Right lobe of liver (tissue), 6 donors: ENCODE results near the gene STK10. TPM values are rescaled to one million over a fixed set of nuclear protein-coding genes. Genes with fewer than 3 reads are reported as not detected.
A peak's percentile ranks its signal among the peaks of the same experiment; 100 is the strongest.

Experiments
- ATAC-seq, 4 donors: fragments of 200-7000 bp; cut with Tn5 transposase; one replicate each; pipeline ENCODE4 v1.9.1; 2020; ENCODE audit warnings: mild to moderate bottlenecking in 4 of 4, moderate library complexity in 4 of 4
- DNase-seq, 3 donors: peaks; one replicate each; pipeline ENCODE4 v3.0.0-alpha.2; 2020
- H3K27ac ChIP-seq, 3 donors: fragments of 200-600 bp; one replicate each; pipeline ENCODE4 v1.8.0; 2022
- H3K27me3 ChIP-seq, 2 donors: fragments of 200-600 bp; one replicate each; pipeline ENCODE4 v1.8.0; 2022
- H3K36me3 ChIP-seq, 4 donors: fragments of 200-600 bp; sonication (generic) in 1 of 4; one replicate each; pipeline versions ENCODE4 v1.5.1 to v1.8.0; 2017 to 2022; ENCODE audit warnings: control low read depth in 1 of 4
- H3K4me1 ChIP-seq, 4 donors: fragments of 200-600 bp; sonication (generic) in 1 of 4; one replicate each; pipeline versions ENCODE4 v1.5.1 to v1.8.0; 2017 to 2022; ENCODE audit warnings: control low read depth in 1 of 4
- H3K4me3 ChIP-seq, 3 donors: fragments of 200-600 bp; one replicate each; pipeline ENCODE4 v1.8.0; 2022
- H3K9me3 ChIP-seq, 4 donors: fragments of 200-600 bp; sonication (generic) in 1 of 4; one replicate each; pipeline versions ENCODE4 v1.5.1 to v1.8.0; 2017 to 2022; ENCODE audit warnings: control low read depth in 1 of 4
- POLR2A ChIP-seq: fragments of 450-650 bp; IDR thresholded peaks from one replicate; pipeline ENCODE4 v1.6.1; 2017; ENCODE audit warnings: antibody characterized with exemption, mild to moderate bottlenecking
- WGBS: methylation state at CpG from one replicate; pipeline ENCODE4 v1.1.6; 2018; ENCODE audit warnings: low coverage, low lambda C conversion rate; ENCODE audit not compliant: insufficient coverage; ENCODE audit errors: missing lambda C conversion rate; 5-methylcytosine and 5-hydroxymethylcytosine counted together
- intact Hi-C, 2 donors: fragments of 100-400 bp; cut with DNase I; formaldehyde crosslinking; loops; one replicate each; pipeline versions ENCODE4 v1.11.2 to v1.14.1; 2022
- total RNA-seq, 6 experiments: library from RNA; depleted of rRNA in 2 of 6; stranded (reverse); fragments of >200 nt in 2 of 6; fragmentation: NEBNext Ultra II Directional in 3 of 6; extraction: Animal tissue kit (Norgen Biotek cat#: 25700) in 3 of 6; gene quantifications; one replicate each; pipeline versions ENCODE4 v1.1.0 to v1.2.4, GENCODE V29; 2016 to 2023
- TF ChIP-seq, protein P1 (sequence below), 4 donors: fragments of 200-600 bp in 3 of 4; fragments of 450-650 bp in 1 of 4; IDR thresholded peaks; one replicate each; pipeline versions ENCODE4 v1.5.1 to v1.8.0; 2016 to 2022; ENCODE audit warnings: antibody characterized with exemption in 4 of 4, mild to moderate bottlenecking in 2 of 4
- donor health status: DM: no; HTN: yes; CAD: no.
- donor health status: DM: no; HTN: no; CAD: no.
- donor health status: DM: no; HTN: no; CAD: no.
- donor health status: DM: no; HTN: yes; CAD: no.
- donor health status: DM: no; HTN: yes; CAD: no.

Gene STK10
- total RNA-seq, 6 experiments from 2014 or later = 6.9 to 27.4 (median 9.0) TPM

GRCh38 chr5:172054611-172055153, 133.3 kb downstream of the STK10 start:
- ATAC-seq (peak in 1 of 4 donors; percentile 17), DNase-seq (no peak)
- TF ChIP-seq, protein P1, sequence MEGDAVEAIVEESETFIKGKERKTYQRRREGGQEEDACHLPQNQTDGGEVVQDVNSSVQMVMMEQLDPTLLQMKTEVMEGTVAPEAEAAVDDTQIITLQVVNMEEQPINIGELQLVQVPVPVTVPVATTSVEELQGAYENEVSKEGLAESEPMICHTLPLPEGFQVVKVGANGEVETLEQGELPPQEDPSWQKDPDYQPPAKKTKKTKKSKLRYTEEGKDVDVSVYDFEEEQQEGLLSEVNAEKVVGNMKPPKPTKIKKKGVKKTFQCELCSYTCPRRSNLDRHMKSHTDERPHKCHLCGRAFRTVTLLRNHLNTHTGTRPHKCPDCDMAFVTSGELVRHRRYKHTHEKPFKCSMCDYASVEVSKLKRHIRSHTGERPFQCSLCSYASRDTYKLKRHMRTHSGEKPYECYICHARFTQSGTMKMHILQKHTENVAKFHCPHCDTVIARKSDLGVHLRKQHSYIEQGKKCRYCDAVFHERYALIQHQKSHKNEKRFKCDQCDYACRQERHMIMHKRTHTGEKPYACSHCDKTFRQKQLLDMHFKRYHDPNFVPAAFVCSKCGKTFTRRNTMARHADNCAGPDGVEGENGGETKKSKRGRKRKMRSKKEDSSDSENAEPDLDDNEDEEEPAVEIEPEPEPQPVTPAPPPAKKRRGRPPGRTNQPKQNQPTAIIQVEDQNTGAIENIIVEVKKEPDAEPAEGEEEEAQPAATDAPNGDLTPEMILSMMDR (IDR thresholded peaks at IDR 0.05) = no peak
- no peak for TF ChIP-seq POLR2A
- Histone ChIP-seq H3K36me3 (peaks cover 0 to 17% (median 0%) of the 10 kb centered on the region in 4 donors), H3K27me3 (no peaks in the 10 kb centered on the region), H3K27ac (no peak overlapping the region), H3K4me1 (no peaks in the 10 kb centered on the region), H3K9me3 (no peaks in the 10 kb centered on the region), H3K4me3 (no peak overlapping the region)
- intact Hi-C loops = no loop called here
- WGBS = 76% methylated on average over 4 of the region's 11 CpGs

GRCh38 chr5:172052450-172053236, 135.4 kb downstream of the STK10 start:
- Histone ChIP-seq H3K27ac (no peak overlapping the region), H3K9me3 (no peaks in the 10 kb centered on the region), H3K4me1 (no peaks in the 10 kb centered on the region), H3K36me3 (peaks cover 0 to 11% (median 0%) of the 10 kb centered on the region in 4 donors), H3K27me3 (no peaks in the 10 kb centered on the region), H3K4me3 (no peak overlapping the region)
- 79% methylated on average over 14 of the region's 19 CpGs for WGBS
- TF ChIP-seq POLR2A = no peak
- TF ChIP-seq, protein P1 (IDR thresholded peaks at IDR 0.05) = no peak
- ATAC-seq (peak; percentile 12 to 40 (median 36)), DNase-seq (no peak)
- intact Hi-C loops = no loop called here

DNA sequence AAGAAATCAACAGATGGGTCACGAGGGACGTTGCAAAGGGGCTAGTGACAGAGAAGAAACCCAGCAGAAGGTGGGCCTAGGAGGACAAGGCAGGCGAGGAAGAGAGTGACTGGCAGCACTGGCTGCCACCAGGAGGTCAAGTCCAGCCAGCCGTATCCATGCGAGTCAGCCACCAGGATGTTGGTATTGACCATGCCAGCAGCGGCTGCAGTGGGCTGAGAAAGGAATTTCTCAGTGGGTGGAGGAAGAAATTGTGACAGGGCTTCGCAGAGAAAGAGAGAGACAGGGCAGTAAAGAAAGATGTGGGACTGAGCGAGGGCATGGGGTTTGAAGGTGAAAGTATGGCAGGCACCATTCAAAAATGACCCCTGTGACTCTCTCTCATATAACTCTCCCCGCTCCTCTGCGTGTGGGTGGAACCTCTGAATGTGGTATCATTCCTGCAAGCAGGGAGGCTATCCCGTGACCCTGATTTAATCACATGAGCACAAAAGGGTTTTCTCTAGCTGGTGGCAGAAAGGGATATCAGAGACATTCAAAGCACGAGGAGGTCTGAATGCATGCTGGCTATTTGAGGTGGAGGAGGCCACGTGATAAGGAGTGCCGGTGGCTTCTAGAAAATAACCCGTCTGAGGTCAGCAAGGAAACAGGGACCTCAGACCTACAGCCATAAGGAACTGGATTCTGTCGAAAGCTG, 136.2 kb downstream of the STK10 start:
- 71% methylated on average over 13 of the region's 16 CpGs for WGBS

DNA sequence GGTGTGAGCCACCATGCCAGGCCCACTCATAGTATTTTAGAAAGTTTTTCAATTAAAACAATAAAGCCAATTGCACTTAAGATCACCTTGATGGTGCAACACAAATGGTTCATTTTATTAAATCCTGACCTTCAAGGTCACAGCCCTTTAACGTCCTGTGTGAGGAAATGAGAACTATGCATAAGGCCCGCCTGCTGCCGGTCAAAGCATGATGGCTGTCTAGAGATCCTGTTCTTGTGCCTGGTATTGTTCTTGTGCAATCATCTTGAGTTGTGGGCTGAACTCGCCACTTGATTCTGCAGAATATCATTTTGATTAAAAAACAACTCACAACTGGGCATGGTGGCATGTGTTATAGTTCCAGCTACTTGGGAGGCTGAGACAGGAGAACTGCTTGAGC, 137.9 kb downstream of the STK10 start:
- TF ChIP-seq, protein P1 (IDR thresholded peaks at IDR 0.05) = no peak
- no peak for TF ChIP-seq POLR2A
- whole genome bisulfite sequencing = 72% methylated on average over 4 of the region's 4 CpGs
- Histone ChIP-seq H3K36me3 (peaks cover 0 to 11% (median 0%) of the 10 kb centered on the region in 4 donors), H3K4me3 (no peak overlapping the region), H3K4me1 (no peaks in the 10 kb centered on the region), H3K27me3 (no peaks in the 10 kb centered on the region), H3K27ac (no peak overlapping the region), H3K9me3 (no peaks in the 10 kb centered on the region)
- intact Hi-C loops = no loop called here
- no peak for DNase-seq
- no peak for ATAC-seq

More for the DNA sequence above, 136.2 kb downstream of the STK10 start:
- no peak for TF ChIP-seq POLR2A
- TF ChIP-seq, protein P1 (IDR thresholded peaks at IDR 0.05) = no peak
- intact Hi-C loops = no loop called here
- H3K4me3 ChIP-seq = no peak overlapping the region
- H3K36me3 ChIP-seq = peaks cover 0 to 11% (median 0%) of the 10 kb centered on the region in 4 donors
- H3K9me3 ChIP-seq = no peaks in the 10 kb centered on the region
- ATAC-seq (no peak), DNase-seq (no peak)
- H3K27me3 ChIP-seq = no peaks in the 10 kb centered on the region
- H3K27ac ChIP-seq = no peak overlapping the region
- no peaks in the 10 kb centered on the region for H3K4me1 ChIP-seq
